SK-N-SH (cell line): ENCODE measurements around the gene HBP1. TPM values are rescaled to one million over a fixed set of nuclear protein-coding genes. Genes with fewer than 3 reads are reported as not detected.

Experiments used
- CTCF ChIA-PET: fragments of 300-600, 350-600 bp; formaldehyde crosslinking; extraction: SDS; loops from one replicate; lab custom pipeline; 2021; lab: Yijun Ruan, JAX
- POLR2A ChIA-PET: fragments of 350-600 bp; sonication (Branson Sonifier 250); formaldehyde crosslinking; extraction: SDS; loops from one replicate; lab custom pipeline; 2020; ENCODE audit warnings: antibody characterized with exemption, inconsistent platforms; lab: Yijun Ruan, JAX
- DNase-seq: peaks from one replicate; pipeline ENCODE4 v3.0.0; 2012
- H2AFZ ChIP-seq: fragments of 200-600 bp; sonication (generic); 2 replicates; pipeline ENCODE4 v1.8.1; 2016; ENCODE audit warnings: antibody characterized with exemption, mild to moderate bottlenecking, low read depth
- H3F3A ChIP-seq: fragments of 200-600 bp; sonication (generic); replicated peaks from 2 replicates; pipeline ENCODE3; 2016; ENCODE audit warnings: antibody characterized with exemption, mild to moderate bottlenecking; ENCODE audit not compliant: insufficient read depth
- H3K27ac ChIP-seq, 2 experiments: fragments of 200-500 bp in 1 of 2; fragments of 200-600 bp in 1 of 2; sonication (Bioruptor generic) in 1 of 2; sonication (generic), shearing (Covaris generic) in 1 of 2; 2 replicates each; pipeline versions ENCODE4 v1.5.1 to v1.6.1; 2014 to 2016; ENCODE audit warnings: low read depth in 2 of 2, inconsistent platforms in 1 of 2, low read length in 1 of 2, mild to moderate bottlenecking in 1 of 2, mixed read lengths in 1 of 2
- H3K27me3 ChIP-seq: fragments of 200-600 bp; sonication (generic), shearing (Covaris generic); 2 replicates; pipeline ENCODE4 v1.6.1; 2016; ENCODE audit warnings: mixed run types; ENCODE audit not compliant: insufficient read depth
- H3K36me3 ChIP-seq, 2 experiments: fragments of 200-500 bp in 1 of 2; fragments of 200-600 bp in 1 of 2; sonication (Bioruptor generic) in 1 of 2; sonication (generic) in 1 of 2; replicated peaks in 1 of 2; 2 replicates each; pipeline versions ENCODE3 to v1.5.1; 2014 to 2016; ENCODE audit warnings: low read length in 1 of 2, mild to moderate bottlenecking in 1 of 2; ENCODE audit not compliant: insufficient read depth in 2 of 2, control insufficient read depth in 1 of 2
- H3K4me1 ChIP-seq, 2 experiments: fragments of 200-500 bp in 1 of 2; fragments of 200-600 bp in 1 of 2; sonication (Bioruptor generic) in 1 of 2; sonication (generic), shearing (Covaris generic) in 1 of 2; 2 replicates each; pipeline versions ENCODE4 v1.5.1 to v1.6.1; 2014 to 2016; ENCODE audit warnings: low read depth in 1 of 2, low read length in 1 of 2, mixed run types in 1 of 2; ENCODE audit not compliant: insufficient read depth in 2 of 2, control insufficient read depth in 1 of 2
- H3K4me2 ChIP-seq: fragments of 200-600 bp; sonication (generic), shearing (Covaris generic); 2 replicates; pipeline ENCODE4 v1.6.1; 2017; ENCODE audit warnings: mixed run types
- H3K4me3 ChIP-seq, 2 experiments: fragments of 200-500 bp in 1 of 2; fragments of 200-600 bp in 1 of 2; sonication (Bioruptor generic) in 1 of 2; sonication (generic), shearing (Covaris generic) in 1 of 2; 2 replicates each; pipeline versions ENCODE4 v1.5.1 to v1.8.1; 2014 to 2016; ENCODE audit warnings: low read depth in 2 of 2, inconsistent platforms in 1 of 2, low read length in 1 of 2, mild to moderate bottlenecking in 1 of 2, mixed read lengths in 1 of 2, moderate library complexity in 1 of 2
- H3K79me2 ChIP-seq: fragments of 200-600 bp; sonication (generic); 2 replicates; pipeline ENCODE4 v1.8.1; 2017; ENCODE audit warnings: mild to moderate bottlenecking; ENCODE audit not compliant: insufficient read depth
- H3K9ac ChIP-seq: fragments of 200-600 bp; sonication (generic); 2 replicates; pipeline ENCODE4 v1.6.1; 2017; ENCODE audit warnings: mixed run types
- H3K9me2 ChIP-seq: fragments of 200-600 bp; sonication (generic); 2 replicates; pipeline ENCODE4 v1.6.1; 2017; ENCODE audit warnings: mixed run types
- H3K9me3 ChIP-seq: fragments of 200-600 bp; sonication (generic); 2 replicates; pipeline ENCODE4 v1.6.1; 2017; ENCODE audit warnings: mixed run types, mild to moderate bottlenecking, moderate library complexity
- H4K20me1 ChIP-seq: fragments of 200-600 bp; sonication (generic); 2 replicates; pipeline ENCODE4 v1.6.1; 2017; ENCODE audit warnings: mild to moderate bottlenecking, mixed run types; ENCODE audit not compliant: insufficient read depth
- CHD2 ChIP-seq: fragments of 150-350 bp; IDR thresholded peaks from 2 replicates; pipeline ENCODE4 v1.6.1; 2018; ENCODE audit warnings: low read length; ENCODE audit not compliant: partially characterized antibody
- EP300 ChIP-seq, 2 experiments: IDR thresholded peaks; 2 replicates each; pipeline versions ENCODE4 v1.4.0 to v1.6.1; 2012; ENCODE audit warnings: borderline replicate concordance in 1 of 2, low read depth in 1 of 2, low read length in 1 of 2
- FOSL2 ChIP-seq: IDR thresholded peaks from 2 replicates; pipeline ENCODE4 v1.4.0; 2012; ENCODE audit warnings: low read depth, mild to moderate bottlenecking, moderate library complexity, borderline replicate concordance
- FOXJ3 ChIP-seq: sonication (generic); formaldehyde crosslinking; IDR thresholded peaks from 2 replicates; pipeline ENCODE4 v1.5.1; 2020; ENCODE audit warnings: mild to moderate bottlenecking, missing genetic modification reagents
- GABPA ChIP-seq: IDR thresholded peaks from 2 replicates; pipeline ENCODE4 v1.4.0; 2012; ENCODE audit warnings: low read depth, mild to moderate bottlenecking
- GATA2 ChIP-seq: sonication (generic); formaldehyde crosslinking; IDR thresholded peaks from 2 replicates; pipeline ENCODE4 v1.5.0; 2020; ENCODE audit warnings: mild to moderate bottlenecking, missing genetic modification reagents
- JUND ChIP-seq: IDR thresholded peaks from 2 replicates; pipeline ENCODE4 v1.4.0; 2012
- NFIC ChIP-seq: IDR thresholded peaks from 2 replicates; pipeline ENCODE4 v1.4.0; 2012; ENCODE audit warnings: borderline replicate concordance
- NRF1 ChIP-seq: IDR thresholded peaks from 2 replicates; pipeline ENCODE4 v1.6.1; 2012; ENCODE audit warnings: low read depth, mild to moderate bottlenecking, low read length
- PBX3 ChIP-seq: IDR thresholded peaks from 2 replicates; pipeline ENCODE4; 2012
- RAD21 ChIP-seq: IDR thresholded peaks from 2 replicates; pipeline ENCODE4 v1.6.1; 2012; ENCODE audit warnings: mild to moderate bottlenecking, low read length
- RCOR1 ChIP-seq: fragments of 150-350 bp; IDR thresholded peaks from 2 replicates; pipeline ENCODE4 v1.6.1; 2017; ENCODE audit warnings: antibody characterized with exemption, low read length
- REST ChIP-seq: IDR thresholded peaks from 2 replicates; pipeline ENCODE4 v1.6.1; 2012; ENCODE audit warnings: mild to moderate bottlenecking, low read depth, low read length, moderate library complexity
- RFX5 ChIP-seq: IDR thresholded peaks from 2 replicates; pipeline ENCODE4 v1.6.1; 2012; ENCODE audit warnings: mild to moderate bottlenecking, improper control_type of control experiment, low read length
- SIN3A ChIP-seq: IDR thresholded peaks from 2 replicates; pipeline ENCODE4 v1.6.1; 2012; ENCODE audit warnings: low read depth, mild to moderate bottlenecking, low read length, moderate library complexity, borderline replicate concordance
- SMC3 ChIP-seq: IDR thresholded peaks from 2 replicates; pipeline ENCODE4 v1.6.1; 2012; ENCODE audit warnings: low read depth, low read length, improper control_type of control experiment
- YY1 ChIP-seq: IDR thresholded peaks from 2 replicates; pipeline ENCODE4 v1.4.0; 2012; ENCODE audit warnings: low read depth, mild to moderate bottlenecking
- ZBTB33 ChIP-seq: IDR thresholded peaks from 2 replicates; pipeline ENCODE4 v1.4.0; 2012; ENCODE audit warnings: low read depth, borderline replicate concordance
- WGBS: methylation state at CpG from one replicate; pipeline ENCODE4 v1.1.6; 2017; ENCODE audit warnings: low lambda C conversion rate; 5-methylcytosine and 5-hydroxymethylcytosine counted together
- polyA plus RNA-seq, 3 experiments: library from polyadenylated mRNA; depleted of rRNA; stranded (reverse); fragments of >200 nt; gene quantifications; 2 replicates each; pipeline ENCODE4 v1.2.3, GENCODE V29; 2012
- TF ChIP-seq, protein P1 (sequence below): fragments of 150-350 bp; IDR thresholded peaks from 2 replicates; pipeline ENCODE4 v1.6.1; 2016; ENCODE audit warnings: mild to moderate bottlenecking, low read depth, low read length

HBP1 gene, protein sequence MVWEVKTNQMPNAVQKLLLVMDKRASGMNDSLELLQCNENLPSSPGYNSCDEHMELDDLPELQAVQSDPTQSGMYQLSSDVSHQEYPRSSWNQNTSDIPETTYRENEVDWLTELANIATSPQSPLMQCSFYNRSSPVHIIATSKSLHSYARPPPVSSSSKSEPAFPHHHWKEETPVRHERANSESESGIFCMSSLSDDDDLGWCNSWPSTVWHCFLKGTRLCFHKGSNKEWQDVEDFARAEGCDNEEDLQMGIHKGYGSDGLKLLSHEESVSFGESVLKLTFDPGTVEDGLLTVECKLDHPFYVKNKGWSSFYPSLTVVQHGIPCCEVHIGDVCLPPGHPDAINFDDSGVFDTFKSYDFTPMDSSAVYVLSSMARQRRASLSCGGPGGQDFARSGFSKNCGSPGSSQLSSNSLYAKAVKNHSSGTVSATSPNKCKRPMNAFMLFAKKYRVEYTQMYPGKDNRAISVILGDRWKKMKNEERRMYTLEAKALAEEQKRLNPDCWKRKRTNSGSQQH
- polyA plus RNA-seq (2012; rRNA removed), result 27.2 and 36.8 TPM in 2 replicates
- polyA plus RNA-seq (2012; cell fraction: cytosol; rRNA removed), result 36.1 and 38.5 TPM in 2 replicates
- polyA plus RNA-seq (2012; cell fraction: nucleus; rRNA removed), result 25.1 and 58.0 TPM in 2 replicates

GRCh38 chr7:107168233-107169119 lies at the start of gene HBP1:
TSS of gene HBP1 (plus strand) at chr7:107169003. CDS start at chr7:107179894, 10,891 bp downstream.
- peak within 1 kb of the TSS; percentile 90 for H3K9ac ChIP-seq
- H3K4me2 ChIP-seq, result peak within 1 kb of the TSS; percentile 97
- WGBS, result 1% methylated on average over 44 of the region's 44 CpGs
- peak within 1 kb of the TSS; percentile 97 to 98 for H3K27ac ChIP-seq
- H3K9me3 ChIP-seq, result no peaks in the 10 kb centered on the region
- peaks cover 0 to 11% of the 10 kb centered on the region in 2 experiments for H3K36me3 ChIP-seq
- H3F3A ChIP-seq, result peaks cover 21% of the 10 kb centered on the region
- H3K79me2 ChIP-seq, result peaks cover 36% of the 10 kb centered on the region
- CTCF ChIA-PET, result interaction anchor here (0.6 to 6.3 kb wide), 16 partner anchors 8 to 706 kb away, joined by 3 to 77 read pairs (median 4); partner anchors contain the start of gene CCDC71L
- H3K4me1 ChIP-seq, result peaks cover 0 to 13% of the 10 kb centered on the region in 2 experiments; a peak in 2 of 4 replicates
- peaks cover 35% of the 10 kb centered on the region for H4K20me1 ChIP-seq
- H3K27me3 ChIP-seq, result no peaks in the 10 kb centered on the region
- H2AFZ ChIP-seq, result peak within 1 kb of the TSS; percentile 92
- H3K4me3 ChIP-seq, result peak within 1 kb of the TSS; percentile 87 to 89
- DNase-seq, result peak; percentile 95
- no peaks in the 10 kb centered on the region for H3K9me2 ChIP-seq
- POLR2A ChIA-PET, result interaction anchor here (0.6 to 3.2 kb wide), 10 partner anchors 12 to 1111 kb away, joined by 3 to 19 read pairs (median 4); partner anchors contain the start of genes CBLL1, COG5, DUS4L and GPR22
- TF ChIP-seq SIN3A (peak; percentile 99), RFX5 (0 out of 2 replicates have a peak, but pooled peaks have one; percentile 39), FOSL2 (peak; percentile 12; the same call in 1 of the 2 replicates), JUND (no peak), REST (no peak), RAD21 (no peak), NRF1 (peak; percentile 37; the same call in 1 of the 2 replicates), EP300 (IDR thresholded peaks at IDR 0.05; ENCODE audit: borderline replicate concordance in 1 of 2, low read depth in 1 of 2, low read length in 1 of 2) (no peak), RCOR1 (0 out of 2 replicates have a peak, but pooled peaks have one; percentile 4), SMC3 (no peak), YY1 (peak; percentile 88), GABPA (peak; percentile 53), NFIC (peak; percentile 82), FOXJ3 (CRISPR knock-in tag) (peak; percentile 99), PBX3 (peak; percentile 100), GATA2 (CRISPR knock-in tag) (no peak; the same call in 1 of the 2 replicates), CHD2 (peak; percentile 97), ZBTB33 (peak; percentile 83)
- TF ChIP-seq, protein P1, sequence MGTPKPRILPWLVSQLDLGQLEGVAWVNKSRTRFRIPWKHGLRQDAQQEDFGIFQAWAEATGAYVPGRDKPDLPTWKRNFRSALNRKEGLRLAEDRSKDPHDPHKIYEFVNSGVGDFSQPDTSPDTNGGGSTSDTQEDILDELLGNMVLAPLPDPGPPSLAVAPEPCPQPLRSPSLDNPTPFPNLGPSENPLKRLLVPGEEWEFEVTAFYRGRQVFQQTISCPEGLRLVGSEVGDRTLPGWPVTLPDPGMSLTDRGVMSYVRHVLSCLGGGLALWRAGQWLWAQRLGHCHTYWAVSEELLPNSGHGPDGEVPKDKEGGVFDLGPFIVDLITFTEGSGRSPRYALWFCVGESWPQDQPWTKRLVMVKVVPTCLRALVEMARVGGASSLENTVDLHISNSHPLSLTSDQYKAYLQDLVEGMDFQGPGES, result peak; percentile 99
